Liver (tissue), 9 donors: ENCODE measurements around the gene NIP7. TPM values are rescaled to one million over a fixed set of nuclear protein-coding genes. Genes with fewer than 3 reads are reported as not detected.
A peak's percentile ranks its signal among the peaks of the same experiment; 100 is the strongest.

Source experiments
- DNase-seq: peaks from one replicate; pipeline ENCODE4 v3.0.0-alpha.2; 2017; ENCODE audit warnings: low spot score
- H3K27ac ChIP-seq, 2 donors: one replicate each; pipeline ENCODE4 v1.7.0; 2013; ENCODE audit warnings: inconsistent platforms in 2 of 2, low read length in 2 of 2, control low read depth in 1 of 2, low read depth in 1 of 2, mild to moderate bottlenecking in 1 of 2
- H3K27me3 ChIP-seq, 4 donors: one replicate each; pipeline versions ENCODE4 v1.6.1 to v1.7.0; 2013; ENCODE audit warnings: low read length in 3 of 4, inconsistent platforms in 1 of 4, mild to moderate bottlenecking in 1 of 4, moderate library complexity in 1 of 4; ENCODE audit not compliant: control insufficient read depth in 4 of 4, insufficient read depth in 4 of 4
- H3K36me3 ChIP-seq, 4 donors: one replicate each; pipeline versions ENCODE4 v1.6.1 to v1.7.0; 2013; ENCODE audit warnings: low read length in 3 of 4, mild to moderate bottlenecking in 3 of 4, low read depth in 1 of 4, moderate library complexity in 1 of 4; ENCODE audit not compliant: control insufficient read depth in 4 of 4, insufficient read depth in 3 of 4
- H3K4me1 ChIP-seq, 4 donors: one replicate each; pipeline versions ENCODE4 v1.6.1 to v1.7.0; 2013; ENCODE audit warnings: low read length in 3 of 4, mild to moderate bottlenecking in 3 of 4, moderate library complexity in 1 of 4; ENCODE audit not compliant: control insufficient read depth in 4 of 4, insufficient read depth in 4 of 4
- H3K4me3 ChIP-seq, 3 donors: one replicate each; pipeline versions ENCODE4 v1.6.1 to v1.7.0; 2013; ENCODE audit warnings: low read length in 3 of 3, control low read depth in 1 of 3, low read depth in 1 of 3, mild to moderate bottlenecking in 1 of 3
- H3K9ac ChIP-seq, 2 donors: one replicate each; pipeline ENCODE4 v1.7.0; 2013; ENCODE audit warnings: low read length in 2 of 2, mild to moderate bottlenecking in 2 of 2, moderate library complexity in 2 of 2, control low read depth in 1 of 2, low read depth in 1 of 2
- H3K9me3 ChIP-seq, 4 donors: one replicate each; pipeline versions ENCODE4 v1.6.1 to v1.7.0; 2013; ENCODE audit warnings: low read length in 3 of 4; ENCODE audit not compliant: control insufficient read depth in 4 of 4
- ATF3 ChIP-seq: IDR thresholded peaks from 2 replicates; pipeline ENCODE4 v1.6.1; 2016; ENCODE audit warnings: antibody characterized with exemption
- CTCF ChIP-seq: fragments of 150-350 bp; IDR thresholded peaks from 2 replicates; pipeline ENCODE4 v1.5.1; 2017; ENCODE audit warnings: improper control_type of control experiment, low read depth, low read length; ENCODE audit not compliant: missing input control
- EGR1 ChIP-seq, 2 donors: IDR thresholded peaks; 2 replicates each; pipeline ENCODE4 v1.6.1; 2016 to 2018; ENCODE audit warnings: antibody characterized with exemption in 2 of 2, low read depth in 2 of 2
- FOXA1 ChIP-seq: IDR thresholded peaks from 2 replicates; pipeline ENCODE4 v1.6.1; 2016; ENCODE audit warnings: antibody characterized with exemption
- FOXA2 ChIP-seq: IDR thresholded peaks from 2 replicates; pipeline ENCODE4 v1.6.1; 2016; ENCODE audit warnings: antibody characterized with exemption
- GABPA ChIP-seq, 2 donors: IDR thresholded peaks in 1 of 2; conservative IDR thresholded peaks in 1 of 2; 2 replicates each; pipeline ENCODE4 v1.6.1; 2016; ENCODE audit warnings: antibody characterized with exemption in 2 of 2, mild to moderate bottlenecking in 1 of 2, moderate library complexity in 1 of 2
- HNF4A ChIP-seq, 2 donors: conservative IDR thresholded peaks; 2 replicates each; pipeline ENCODE4 v1.6.1; 2016; ENCODE audit warnings: antibody characterized with exemption in 2 of 2, mild to moderate bottlenecking in 2 of 2
- HNF4G ChIP-seq: IDR thresholded peaks from 2 replicates; pipeline ENCODE4 v1.6.1; 2016; ENCODE audit warnings: antibody characterized with exemption
- JUND ChIP-seq, 2 donors: IDR thresholded peaks; 2 replicates each; pipeline ENCODE4 v1.6.1; 2016; ENCODE audit warnings: antibody characterized with exemption in 2 of 2
- MAX ChIP-seq: IDR thresholded peaks from 2 replicates; pipeline ENCODE4 v1.6.1; 2016; ENCODE audit warnings: antibody characterized with exemption
- NR2F2 ChIP-seq: IDR thresholded peaks from 2 replicates; pipeline ENCODE4 v1.6.1; 2016; ENCODE audit warnings: antibody characterized with exemption
- RAD21 ChIP-seq, 2 donors: IDR thresholded peaks; 2 replicates each; pipeline ENCODE4 v1.6.1; 2016; ENCODE audit warnings: antibody characterized with exemption in 2 of 2, mild to moderate bottlenecking in 2 of 2
- REST ChIP-seq: IDR thresholded peaks from 2 replicates; pipeline ENCODE4 v1.6.1; 2016; ENCODE audit warnings: antibody characterized with exemption, mild to moderate bottlenecking
- RXRA ChIP-seq, 2 donors: IDR thresholded peaks; 2 replicates each; pipeline ENCODE4 v1.6.1; 2017 to 2018; ENCODE audit warnings: antibody characterized with exemption in 2 of 2, mild to moderate bottlenecking in 1 of 2
- SP1 ChIP-seq: IDR thresholded peaks from 2 replicates; pipeline ENCODE4 v1.6.1; 2018; ENCODE audit warnings: antibody characterized with exemption, mild to moderate bottlenecking
- TAF1 ChIP-seq: conservative IDR thresholded peaks from 2 replicates; pipeline ENCODE4 v1.6.1; 2016; ENCODE audit warnings: antibody characterized with exemption, mild to moderate bottlenecking
- YY1 ChIP-seq: IDR thresholded peaks from 2 replicates; pipeline ENCODE4 v1.6.1; 2016; ENCODE audit warnings: antibody characterized with exemption, mild to moderate bottlenecking
- WGBS: extraction: QIAGEN DNeasy Blood & Tissue Kit; methylation state at CpG from one replicate; pipeline ENCODE4 v1.1.7; 2013; 5-methylcytosine and 5-hydroxymethylcytosine counted together
- polyA plus RNA-seq, 2 donors: library from polyadenylated mRNA; stranded (reverse) in 1 of 2; unstranded in 1 of 2; fragments of 200-250 nt in 1 of 2; fragments of >200 nt in 1 of 2; fragmentation: Nextera tagmentation in 1 of 2; extraction: Ambion mirVana in 1 of 2; gene quantifications; one replicate each; pipeline versions ENCODE4 v1.2.1 to v1.2.3, GENCODE V29; 2013 to 2015
- total RNA-seq, 2 donors: library from RNA; depleted of rRNA; stranded (reverse); fragments of >200 nt; gene quantifications; one replicate each; pipeline ENCODE4 v1.2.3, GENCODE V29; 2014
- TF ChIP-seq, protein P1 (sequence below): IDR thresholded peaks from 2 replicates; pipeline ENCODE4 v1.6.1; 2016; ENCODE audit warnings: antibody characterized with exemption
- donor health status: healthy.
- donor health status: healthy.
- donor health status: healthy.
- donor health status: healthy.
- donor health status: healthy.

NIP7 gene
- total and polyA plus RNA-seq, 4 donors = 7.4 to 14.0 (median 11.1) TPM

- H3K27me3 ChIP-seq = no peaks in the 10 kb centered on the region
- WGBS = 90% methylated on average over 12 of the region's 12 CpGs
- no peak overlapping the region for H3K9ac ChIP-seq
- no peak overlapping the region for H3K27ac ChIP-seq
- no peak for DNase-seq
- TF ChIP-seq GABPA (IDR thresholded peaks at IDR 0.05 in 1 of 2, conservative IDR thresholded peaks at IDR 0.05 in 1 of 2) (no peak), FOXA1 (no peak), HNF4A (conservative IDR thresholded peaks at IDR 0.05) (no peak), JUND (IDR thresholded peaks at IDR 0.05) (no peak)
- H3K4me3 ChIP-seq = no peak overlapping the region
- H3K9me3 ChIP-seq = no peaks in the 10 kb centered on the region
- H3K4me1 ChIP-seq = peaks cover 2 to 22% (median 14%) of the 10 kb centered on the region in 4 donors
- no peaks in the 10 kb centered on the region for H3K36me3 ChIP-seq
Measured at GRCh38 chr16:69309316-69309715, 30.3 kb upstream of the NIP7 start.

DNA sequence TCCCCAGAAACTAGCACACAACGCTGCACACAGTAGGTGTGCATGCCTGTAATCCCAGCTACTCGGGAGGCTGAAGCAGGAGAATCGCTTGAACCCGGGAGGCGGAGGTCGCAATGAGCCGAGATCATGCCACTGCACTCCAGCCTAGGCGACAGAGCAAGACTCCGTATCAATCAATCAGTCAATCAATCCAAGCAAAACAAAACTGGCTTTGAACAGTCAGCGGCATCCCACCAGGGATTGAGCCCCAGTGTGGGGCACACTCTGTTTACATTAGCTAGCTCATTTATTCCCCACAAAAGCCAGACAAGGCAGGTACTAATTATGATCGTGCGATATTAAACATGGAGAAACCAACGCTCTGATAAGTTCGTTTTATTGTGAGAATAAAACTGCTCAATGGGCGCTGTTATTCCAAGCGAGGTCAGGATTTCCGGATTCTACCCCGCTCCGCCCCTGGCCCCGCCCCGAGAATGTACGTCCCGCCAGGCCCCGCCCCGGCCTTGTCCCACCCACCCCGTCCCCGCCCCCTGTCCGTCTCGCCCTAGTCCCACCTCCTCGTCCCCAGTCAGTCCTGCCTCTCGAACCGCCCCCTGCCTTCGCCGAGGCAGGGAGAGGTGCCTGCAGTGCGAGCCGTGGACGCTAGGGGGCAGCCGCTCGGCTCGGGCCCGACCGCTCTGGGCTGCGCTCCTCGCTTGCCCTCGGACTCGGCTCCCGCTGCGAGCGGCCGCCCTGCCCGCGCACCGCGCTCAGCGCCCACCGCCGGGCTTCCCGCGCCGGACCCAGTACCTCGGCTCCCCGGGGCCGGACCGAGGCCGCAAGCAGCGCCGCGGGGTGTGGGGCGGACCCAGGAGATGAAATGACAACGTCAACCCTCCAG is 28.7 kb upstream of the NIP7 start, which contains the start of gene VPS4A:
TSS of gene VPS4A (plus strand) at position 698 of the 880 bp plus-strand sequence. CDS start at position 860, 162 bp downstream.
- TF ChIP-seq NR2F2 = no peak
- no peak for TF ChIP-seq TAF1
- no peak for TF ChIP-seq MAX
- TF ChIP-seq, protein P1, sequence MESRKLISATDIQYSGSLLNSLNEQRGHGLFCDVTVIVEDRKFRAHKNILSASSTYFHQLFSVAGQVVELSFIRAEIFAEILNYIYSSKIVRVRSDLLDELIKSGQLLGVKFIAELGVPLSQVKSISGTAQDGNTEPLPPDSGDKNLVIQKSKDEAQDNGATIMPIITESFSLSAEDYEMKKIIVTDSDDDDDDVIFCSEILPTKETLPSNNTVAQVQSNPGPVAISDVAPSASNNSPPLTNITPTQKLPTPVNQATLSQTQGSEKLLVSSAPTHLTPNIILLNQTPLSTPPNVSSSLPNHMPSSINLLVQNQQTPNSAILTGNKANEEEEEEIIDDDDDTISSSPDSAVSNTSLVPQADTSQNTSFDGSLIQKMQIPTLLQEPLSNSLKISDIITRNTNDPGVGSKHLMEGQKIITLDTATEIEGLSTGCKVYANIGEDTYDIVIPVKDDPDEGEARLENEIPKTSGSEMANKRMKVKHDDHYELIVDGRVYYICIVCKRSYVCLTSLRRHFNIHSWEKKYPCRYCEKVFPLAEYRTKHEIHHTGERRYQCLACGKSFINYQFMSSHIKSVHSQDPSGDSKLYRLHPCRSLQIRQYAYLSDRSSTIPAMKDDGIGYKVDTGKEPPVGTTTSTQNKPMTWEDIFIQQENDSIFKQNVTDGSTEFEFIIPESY = no peak
- no peak for TF ChIP-seq ATF3
- TF ChIP-seq JUND (IDR thresholded peaks at IDR 0.05) = no peak
- peak; percentile 98 for TF ChIP-seq CTCF
- TF ChIP-seq GABPA (IDR thresholded peaks at IDR 0.05 in 1 of 2, conservative IDR thresholded peaks at IDR 0.05 in 1 of 2) = peak in 1 of 2 donors; percentile 57
- peak; percentile 64 to 71 for TF ChIP-seq RAD21 (IDR thresholded peaks at IDR 0.05)
- TF ChIP-seq YY1 = peak; percentile 60
- TF ChIP-seq HNF4G = no peak
- no peak for TF ChIP-seq REST
- no peak for TF ChIP-seq FOXA2
- TF ChIP-seq SP1 = no peak
- no peak for TF ChIP-seq EGR1 (IDR thresholded peaks at IDR 0.05; ENCODE audit: low read depth in 2 of 2)
- TF ChIP-seq HNF4A (conservative IDR thresholded peaks at IDR 0.05) = no peak
- peak in 1 of 2 donors; percentile 15 for TF ChIP-seq RXRA (IDR thresholded peaks at IDR 0.05)
- no peak for TF ChIP-seq FOXA1
- H3K36me3 ChIP-seq = peaks cover 0 to 3% (median 0%) of the 10 kb centered on the region in 4 donors
- peaks cover 13 to 38% (median 29%) of the 10 kb centered on the region in 4 donors for H3K4me1 ChIP-seq
- H3K27ac ChIP-seq = peak within 1 kb of the TSS; percentile 86 to 88
- H3K27me3 ChIP-seq = no peaks in the 10 kb centered on the region
- H3K4me3 ChIP-seq = peak within 1 kb of the TSS; percentile 79 to 94 (median 85)
- H3K9ac ChIP-seq = peak within 1 kb of the TSS; percentile 80 to 86
- 8% methylated on average over 70 of the region's 70 CpGs for WGBS
- H3K9me3 ChIP-seq = no peaks in the 10 kb centered on the region
- DNase-seq = peak; percentile 99
